IPS-18a (cell line): ENCODE measurements around the gene SERGEF.

Source experiments
- H3K27ac ChIP-seq: one replicate; pipeline ENCODE4 v1.5.1; 2013; ENCODE audit warnings: low read length
- H3K27me3 ChIP-seq: one replicate; pipeline ENCODE4 v1.6.1; 2013; ENCODE audit warnings: mild to moderate bottlenecking, low read length; ENCODE audit not compliant: control insufficient read depth, insufficient read depth
- H3K36me3 ChIP-seq: one replicate; pipeline ENCODE4 v1.6.1; 2013; ENCODE audit warnings: low read depth, low read length; ENCODE audit not compliant: control insufficient read depth
- H3K4me1 ChIP-seq: one replicate; pipeline ENCODE4 v1.6.1; 2013; ENCODE audit warnings: low read depth, low read length; ENCODE audit not compliant: control insufficient read depth
- H3K4me3 ChIP-seq: one replicate; pipeline ENCODE4 v1.5.1; 2013; ENCODE audit warnings: low read length
- H3K9ac ChIP-seq: one replicate; pipeline ENCODE4 v1.6.1; 2013; ENCODE audit warnings: mild to moderate bottlenecking, low read length, moderate library complexity
- H3K9me3 ChIP-seq: one replicate; pipeline ENCODE4 v1.6.1; 2013; ENCODE audit warnings: low read depth, low read length; ENCODE audit not compliant: control insufficient read depth

Gene SERGEF

DNA sequence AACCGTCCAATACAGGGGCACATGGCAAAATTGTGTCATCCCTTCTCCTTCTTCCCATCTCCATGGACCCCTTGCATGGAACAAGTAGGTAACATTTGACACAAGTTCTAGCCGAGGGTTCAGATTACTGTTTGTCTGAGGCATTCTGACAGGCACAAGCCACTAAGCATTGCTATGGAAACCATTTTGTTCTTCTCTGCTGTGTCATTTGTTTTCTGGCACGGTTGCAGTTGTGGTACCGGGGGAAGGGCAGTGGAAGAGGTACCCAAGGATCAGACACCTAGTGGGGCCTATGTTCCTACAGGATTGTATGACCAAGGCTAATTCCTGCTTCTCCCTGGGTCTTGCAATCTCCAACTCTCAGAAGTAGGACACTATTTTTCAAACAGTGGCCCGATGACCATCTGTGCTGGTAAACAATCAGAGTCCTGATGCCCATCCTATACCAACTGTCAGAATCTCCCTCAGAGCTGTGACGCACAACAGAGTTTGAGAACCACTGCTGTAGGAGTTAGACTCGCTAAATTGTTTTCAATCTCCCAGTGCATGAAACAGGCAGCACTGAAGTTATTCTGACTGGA is 209.0 kb downstream of the SERGEF start:
- H3K4me3 ChIP-seq: no peak overlapping the region

DNA sequence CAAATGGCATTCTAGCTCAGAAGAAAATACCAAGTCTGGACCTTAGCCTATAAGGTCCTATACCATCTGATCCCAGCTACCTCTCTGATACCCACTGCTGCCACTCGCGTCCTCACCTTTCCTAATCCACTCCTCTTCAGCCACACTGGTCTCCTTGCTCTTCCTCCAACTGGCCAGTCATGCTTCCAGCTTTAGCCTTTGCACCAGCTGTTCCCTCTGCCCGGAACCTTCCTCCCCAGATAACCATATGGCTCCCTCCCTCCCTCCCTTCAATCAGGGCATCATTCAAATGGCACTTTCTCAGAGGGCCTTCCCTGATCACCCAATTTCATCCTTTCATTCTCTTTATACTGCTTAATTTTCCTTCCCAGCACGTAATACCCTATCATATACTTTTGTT is 210.4 kb downstream of the SERGEF start:
- H3K9ac ChIP-seq: no peak overlapping the region
- H3K36me3 ChIP-seq: no peaks in the 10 kb centered on the region
- H3K27me3 ChIP-seq: no peaks in the 10 kb centered on the region
- H3K4me1 ChIP-seq: peaks cover 17% of the 10 kb centered on the region
- H3K4me3 ChIP-seq: no peak overlapping the region
- no peak overlapping the region for H3K27ac ChIP-seq
- H3K9me3 ChIP-seq: no peaks in the 10 kb centered on the region

More for the DNA sequence above, 209.0 kb downstream of the SERGEF start:
- no peak overlapping the region for H3K9ac ChIP-seq
- H3K27me3 ChIP-seq: no peaks in the 10 kb centered on the region
- H3K4me1 ChIP-seq: peaks cover 17% of the 10 kb centered on the region
- H3K27ac ChIP-seq: no peak overlapping the region
- H3K9me3 ChIP-seq: no peaks in the 10 kb centered on the region
- H3K36me3 ChIP-seq: no peaks in the 10 kb centered on the region

DNA sequence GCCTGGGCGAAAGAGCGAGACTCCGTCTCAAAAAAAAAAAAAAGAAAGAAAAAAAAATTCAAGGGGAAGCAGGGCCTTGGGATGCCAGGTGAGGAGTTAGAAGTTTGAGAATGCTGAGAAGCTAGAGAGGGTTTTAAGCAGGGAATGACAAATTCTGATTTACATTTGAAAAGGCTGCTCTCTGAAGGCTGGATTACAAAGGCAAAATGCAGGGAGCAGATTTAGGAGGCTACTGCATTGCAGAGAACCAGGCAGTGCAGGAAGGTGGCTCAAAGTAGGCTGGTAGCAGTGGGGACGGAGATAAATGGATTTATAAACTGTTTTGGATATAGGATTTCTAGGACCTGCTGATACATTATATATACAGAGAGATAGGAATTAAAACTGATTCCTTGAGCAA is 211.7 kb downstream of the SERGEF start:
- peaks cover 17% of the 10 kb centered on the region for H3K4me1 ChIP-seq
- no peaks in the 10 kb centered on the region for H3K36me3 ChIP-seq
- no peaks in the 10 kb centered on the region for H3K9me3 ChIP-seq
- H3K4me3 ChIP-seq: no peak overlapping the region
- no peaks in the 10 kb centered on the region for H3K27me3 ChIP-seq
- no peak overlapping the region for H3K27ac ChIP-seq
- no peak overlapping the region for H3K9ac ChIP-seq

DNA sequence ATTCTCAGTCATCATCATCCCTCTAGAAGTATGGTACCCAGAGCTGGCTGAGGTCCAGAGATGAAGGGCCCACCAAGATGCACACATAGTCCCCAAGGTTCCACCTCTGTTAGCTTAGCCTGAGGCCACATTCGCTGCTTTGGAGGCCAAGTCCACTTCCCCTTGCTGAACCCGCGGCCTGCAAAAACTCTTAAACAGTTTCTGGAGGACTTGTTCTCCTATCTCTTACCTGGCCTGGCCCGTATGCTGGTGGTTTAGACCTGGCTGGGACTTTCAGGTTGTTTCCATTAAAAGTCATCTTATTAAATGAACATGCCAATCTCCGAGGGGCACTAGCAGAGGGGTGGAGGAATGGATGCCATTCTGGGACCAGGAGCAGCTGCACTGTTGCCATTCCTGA is 213.7 kb downstream of the SERGEF start:
- H3K9ac ChIP-seq: no peak overlapping the region
- H3K9me3 ChIP-seq: no peaks in the 10 kb centered on the region
- H3K4me1 ChIP-seq: peaks cover 16% of the 10 kb centered on the region
- no peaks in the 10 kb centered on the region for H3K36me3 ChIP-seq
- H3K4me3 ChIP-seq: no peak overlapping the region
- H3K27ac ChIP-seq: no peak overlapping the region
- H3K27me3 ChIP-seq: no peaks in the 10 kb centered on the region

DNA sequence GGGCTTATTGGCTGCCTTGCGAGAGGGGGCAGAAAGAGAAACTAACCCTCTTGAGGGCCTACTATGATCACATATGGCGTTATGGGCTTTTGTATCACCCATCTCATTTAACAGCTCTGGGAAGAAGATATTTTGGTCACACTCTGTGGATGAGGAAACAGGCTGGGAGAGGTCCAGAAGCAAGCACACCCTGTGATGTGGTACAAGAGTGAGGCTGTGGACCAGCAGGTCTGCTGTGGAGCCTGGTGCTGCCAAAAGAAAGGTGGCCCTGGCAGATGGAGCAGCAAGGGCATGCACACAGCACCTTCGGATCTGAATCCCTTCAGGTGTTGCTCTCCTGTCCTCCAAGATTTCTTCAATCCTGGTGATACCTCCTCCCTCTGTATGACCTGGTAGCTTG is 214.1 kb downstream of the SERGEF start:
- Histone ChIP-seq H3K4me1 (peaks cover 12% of the 10 kb centered on the region), H3K27ac (no peak overlapping the region), H3K4me3 (no peak overlapping the region), H3K27me3 (no peaks in the 10 kb centered on the region), H3K9ac (no peak overlapping the region), H3K9me3 (no peaks in the 10 kb centered on the region), H3K36me3 (no peaks in the 10 kb centered on the region)

DNA sequence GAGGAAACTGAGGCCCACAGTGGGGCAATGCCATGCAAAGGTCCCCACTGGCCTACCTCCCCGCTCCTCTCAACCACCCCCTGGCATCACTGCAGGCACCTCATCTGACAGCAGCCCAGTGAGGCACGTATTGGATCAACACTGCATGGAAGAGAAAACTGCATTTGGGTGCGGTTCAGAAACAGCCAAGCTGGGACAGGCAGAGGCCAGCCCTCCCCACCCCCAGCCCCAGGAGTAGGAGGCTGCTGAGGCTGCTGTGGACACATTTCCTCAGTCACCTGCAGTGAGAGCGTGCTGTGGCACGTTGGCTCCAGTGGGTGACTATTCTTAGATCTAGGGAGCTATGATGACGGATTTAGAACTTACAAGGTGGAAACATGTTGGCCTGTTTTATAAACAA is 214.6 kb downstream of the SERGEF start:
- no peaks in the 10 kb centered on the region for H3K36me3 ChIP-seq
- no peak overlapping the region for H3K9ac ChIP-seq
- H3K4me1 ChIP-seq: peaks cover 11% of the 10 kb centered on the region
- H3K4me3 ChIP-seq: no peak overlapping the region
- no peaks in the 10 kb centered on the region for H3K9me3 ChIP-seq
- H3K27ac ChIP-seq: no peak overlapping the region
- H3K27me3 ChIP-seq: no peaks in the 10 kb centered on the region

DNA sequence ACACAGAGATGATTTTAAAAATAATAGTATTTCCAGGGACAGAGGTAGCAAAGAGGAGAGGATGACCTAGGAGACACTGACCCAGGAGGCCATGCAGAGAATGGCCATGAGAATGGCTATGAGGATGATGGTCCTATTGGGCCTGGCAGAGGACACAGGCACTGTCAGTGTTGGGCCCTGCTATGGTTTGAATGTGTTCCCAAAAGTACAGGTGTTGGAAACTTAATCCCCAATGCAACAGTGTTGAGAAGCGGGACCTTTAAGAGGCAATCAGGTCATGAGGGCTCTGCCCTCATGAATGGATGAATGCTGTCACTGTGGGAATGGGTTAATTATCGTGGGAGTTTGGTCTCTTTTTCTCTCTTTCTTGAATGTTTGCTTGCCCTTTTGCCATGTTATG is 216.7 kb downstream of the SERGEF start:
- Histone ChIP-seq H3K27me3 (no peaks in the 10 kb centered on the region), H3K4me1 (no peaks in the 10 kb centered on the region), H3K36me3 (no peaks in the 10 kb centered on the region), H3K9me3 (no peaks in the 10 kb centered on the region), H3K9ac (no peak overlapping the region), H3K4me3 (no peak overlapping the region), H3K27ac (no peak overlapping the region)

DNA sequence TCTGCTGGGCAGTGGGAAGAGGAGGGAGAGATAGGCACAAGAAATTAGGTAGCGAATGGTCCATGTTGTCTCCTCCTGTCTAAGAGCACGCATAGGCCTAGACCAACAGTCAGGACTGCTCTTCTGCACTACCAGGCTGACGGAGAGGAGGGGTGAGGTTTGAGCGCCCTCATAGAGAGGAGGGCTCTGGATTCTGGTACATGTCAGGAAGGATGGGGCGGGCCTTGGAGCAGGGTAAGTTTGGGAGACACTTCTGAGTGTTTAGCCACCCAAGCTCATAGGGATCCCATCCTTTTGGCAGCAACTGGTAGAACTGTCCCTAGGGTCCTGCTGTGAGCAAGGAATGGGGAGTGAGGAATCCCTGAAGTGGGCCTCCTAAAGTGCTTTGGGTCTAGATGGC is 217.9 kb downstream of the SERGEF start:
- Histone ChIP-seq H3K36me3 (no peaks in the 10 kb centered on the region), H3K27me3 (no peaks in the 10 kb centered on the region), H3K9ac (no peak overlapping the region), H3K27ac (no peak overlapping the region), H3K4me3 (no peak overlapping the region), H3K4me1 (no peaks in the 10 kb centered on the region), H3K9me3 (no peaks in the 10 kb centered on the region)

DNA sequence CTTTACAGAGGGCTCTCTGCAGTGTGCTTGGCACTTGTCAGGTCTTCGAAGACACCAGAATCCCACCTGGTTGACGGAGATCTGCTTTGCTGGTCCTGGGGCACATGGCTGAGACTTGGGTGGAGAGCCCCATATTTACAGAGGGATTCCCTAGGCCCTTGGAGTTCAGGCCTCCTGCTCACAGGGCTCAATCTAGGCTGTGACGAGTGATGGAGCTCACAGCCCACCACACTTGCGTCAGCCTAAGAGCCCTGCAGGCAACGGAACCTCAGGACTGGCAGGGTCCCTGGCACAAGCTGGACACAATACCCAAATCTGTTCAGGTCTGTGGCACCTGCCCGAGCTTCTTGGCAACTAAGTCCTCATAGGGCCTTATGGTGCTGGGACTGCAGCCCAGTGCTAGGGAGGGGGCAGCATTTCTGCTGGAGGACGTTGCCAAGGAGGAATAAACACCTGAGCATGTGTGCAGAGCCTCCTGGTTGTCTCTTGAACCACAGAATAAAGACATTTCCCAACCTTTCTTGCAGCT is 219.1 kb downstream of the SERGEF start:
- Histone ChIP-seq H3K9ac (no peak overlapping the region), H3K27ac (no peak overlapping the region), H3K36me3 (no peaks in the 10 kb centered on the region), H3K9me3 (no peaks in the 10 kb centered on the region), H3K4me3 (no peak overlapping the region), H3K4me1 (no peaks in the 10 kb centered on the region), H3K27me3 (no peaks in the 10 kb centered on the region)

DNA sequence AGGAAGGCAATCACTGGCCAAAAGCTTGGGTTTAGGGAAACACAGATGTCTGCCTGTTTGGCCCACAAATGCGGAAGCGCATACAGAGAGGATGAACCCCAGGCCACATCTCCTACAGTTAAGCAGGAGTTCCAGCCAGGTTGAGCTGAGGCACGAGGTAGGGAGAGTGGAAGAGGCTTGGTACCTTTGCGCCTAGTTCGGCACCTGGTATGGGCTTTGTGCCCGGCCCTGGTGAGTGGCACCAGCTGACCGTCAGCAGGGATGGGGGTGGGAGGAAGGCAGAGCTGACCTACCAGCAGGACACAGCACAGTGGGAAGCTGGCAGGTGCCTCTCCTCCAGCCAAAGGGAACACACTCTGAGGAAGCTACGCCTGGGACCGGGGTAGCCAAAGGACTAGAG is 220.7 kb downstream of the SERGEF start:
- no peaks in the 10 kb centered on the region for H3K4me1 ChIP-seq
- no peak overlapping the region for H3K9ac ChIP-seq
- no peaks in the 10 kb centered on the region for H3K27me3 ChIP-seq
- no peak overlapping the region for H3K27ac ChIP-seq
- no peaks in the 10 kb centered on the region for H3K9me3 ChIP-seq
- H3K36me3 ChIP-seq: no peaks in the 10 kb centered on the region
- H3K4me3 ChIP-seq: no peak overlapping the region

DNA sequence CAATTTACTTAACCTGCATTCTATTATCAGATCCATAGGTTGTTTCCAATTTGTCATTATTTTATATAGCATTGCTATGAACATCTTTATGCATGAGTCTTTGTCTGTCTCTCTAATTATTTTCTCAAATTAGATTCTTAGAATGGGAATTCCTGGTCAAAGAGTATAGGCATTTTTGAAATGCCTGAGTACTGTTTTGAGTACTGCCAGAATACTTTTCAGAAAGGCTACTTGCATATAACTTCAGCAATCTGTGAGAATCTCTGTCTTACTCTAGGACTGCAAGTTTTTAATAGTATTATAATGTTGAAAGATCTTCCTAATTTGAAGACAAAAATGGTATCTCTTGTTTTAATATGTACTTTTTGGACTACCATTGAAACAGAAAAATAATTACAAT is 221.7 kb downstream of the SERGEF start:
- no peak overlapping the region for H3K9ac ChIP-seq
- no peaks in the 10 kb centered on the region for H3K27me3 ChIP-seq
- no peaks in the 10 kb centered on the region for H3K4me1 ChIP-seq
- H3K27ac ChIP-seq: no peak overlapping the region
- no peak overlapping the region for H3K4me3 ChIP-seq
- no peaks in the 10 kb centered on the region for H3K9me3 ChIP-seq
- no peaks in the 10 kb centered on the region for H3K36me3 ChIP-seq

DNA sequence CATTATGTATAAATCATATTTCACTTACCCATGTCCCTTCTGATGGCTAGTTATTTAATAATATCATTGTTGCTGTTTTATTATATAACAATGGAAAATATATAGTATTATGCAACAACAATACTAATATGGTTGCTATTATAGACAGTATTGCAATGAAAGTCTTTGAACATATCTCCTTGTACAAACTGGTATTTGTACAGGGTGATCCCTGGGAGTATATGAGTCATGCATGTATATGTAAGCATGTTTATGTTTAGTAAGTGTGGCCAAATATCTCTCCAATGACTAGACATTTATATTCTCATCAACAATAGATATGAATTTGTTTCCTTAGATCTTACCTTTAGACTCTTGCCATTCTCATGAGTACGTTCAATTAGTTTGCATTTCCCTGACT is 222.4 kb downstream of the SERGEF start:
- H3K36me3 ChIP-seq: no peaks in the 10 kb centered on the region
- H3K27me3 ChIP-seq: no peaks in the 10 kb centered on the region
- no peaks in the 10 kb centered on the region for H3K4me1 ChIP-seq
- H3K27ac ChIP-seq: no peak overlapping the region
- H3K9ac ChIP-seq: no peak overlapping the region
- H3K9me3 ChIP-seq: no peaks in the 10 kb centered on the region
- H3K4me3 ChIP-seq: no peak overlapping the region
